ENCODE data around the gene NOS1. TPM values are rescaled to one million over a fixed set of nuclear protein-coding genes. Genes with fewer than 3 reads are reported as not detected.
"Not testable (repeated sequence)": the region's sequence is repeated elsewhere in the genome, so short reads cannot be mapped to it uniquely, and the experiment has no call there.

The NOS1 gene
- total RNA-seq, 2 donors from 2014 or later = 0.60 to 0.86 TPM

GRCh38 chr12:117192581-117192980 lies 168.8 kb downstream of the NOS1 start:
- intact Hi-C loops (cut with DNase I); DNase-seq (ENCODE audit: low spot score): not testable (repeated sequence)

- peak; percentile 38 for DNase-seq (ENCODE audit: low spot score)
- intact Hi-C loops (cut with DNase I) = no loop called here
Measured at GRCh38 chr12:117192057-117192456, 169.4 kb downstream of the NOS1 start.

- DNase-seq (ENCODE audit: low spot score) = peak; percentile 95
- intact Hi-C loops (cut with DNase I) = no loop called here
Measured at GRCh38 chr12:117190210-117190781, 171.1 kb downstream of the NOS1 start, which contains the start of gene FBXO21. Gene FBXO21, minus strand, starts transcription at chr12:117190470. Its CDS starts 14 bp downstream, at chr12:117190456.

GRCh38 chr12:117189725-117190209 lies 171.7 kb downstream of the NOS1 start:
- DNase-seq (ENCODE audit: low spot score) = peak; percentile 79
- intact Hi-C loops (cut with DNase I) = no loop called here

- no peak for DNase-seq (ENCODE audit: low spot score)
- intact Hi-C loops (cut with DNase I) = no loop called here
Measured at GRCh38 chr12:117188961-117189724, 172.3 kb downstream of the NOS1 start.

- peak; percentile 62 for DNase-seq (ENCODE audit: low spot score)
- intact Hi-C loops (cut with DNase I) = no loop called here
Measured at GRCh38 chr12:117188121-117188665, 173.2 kb downstream of the NOS1 start.

GRCh38 chr12:117187421-117187820 lies 174.0 kb downstream of the NOS1 start:
- intact Hi-C loops (cut with DNase I) = no loop called here
- DNase-seq (ENCODE audit: low spot score) = no peak

DNA sequence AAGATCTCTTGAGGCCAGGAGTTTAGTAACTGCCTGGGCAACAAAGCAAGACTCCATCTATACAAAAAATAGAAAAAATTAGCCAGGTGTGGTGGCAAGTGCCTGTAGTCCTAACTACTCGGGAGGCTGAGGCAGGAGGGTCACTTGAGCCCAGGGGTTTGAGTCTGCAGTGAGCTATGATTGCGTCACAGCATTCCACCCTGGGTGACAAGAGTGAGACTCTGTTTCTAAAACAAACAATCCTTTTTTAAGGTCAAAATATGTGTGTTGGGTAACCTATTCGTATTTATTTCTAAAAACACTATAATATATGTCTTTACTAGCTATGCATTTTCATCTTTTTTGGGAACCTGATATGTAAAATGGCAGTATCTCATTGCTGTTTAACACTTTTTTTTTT lies 178.6 kb downstream of the NOS1 start:
- intact Hi-C loops (cut with DNase I) = no loop called here
- DNase-seq (ENCODE audit: low spot score) = no peak

GRCh38 chr12:117181468-117181843 lies 180.0 kb downstream of the NOS1 start:
- DNase-seq (ENCODE audit: low spot score); intact Hi-C loops (cut with DNase I): not testable (repeated sequence)

DNA sequence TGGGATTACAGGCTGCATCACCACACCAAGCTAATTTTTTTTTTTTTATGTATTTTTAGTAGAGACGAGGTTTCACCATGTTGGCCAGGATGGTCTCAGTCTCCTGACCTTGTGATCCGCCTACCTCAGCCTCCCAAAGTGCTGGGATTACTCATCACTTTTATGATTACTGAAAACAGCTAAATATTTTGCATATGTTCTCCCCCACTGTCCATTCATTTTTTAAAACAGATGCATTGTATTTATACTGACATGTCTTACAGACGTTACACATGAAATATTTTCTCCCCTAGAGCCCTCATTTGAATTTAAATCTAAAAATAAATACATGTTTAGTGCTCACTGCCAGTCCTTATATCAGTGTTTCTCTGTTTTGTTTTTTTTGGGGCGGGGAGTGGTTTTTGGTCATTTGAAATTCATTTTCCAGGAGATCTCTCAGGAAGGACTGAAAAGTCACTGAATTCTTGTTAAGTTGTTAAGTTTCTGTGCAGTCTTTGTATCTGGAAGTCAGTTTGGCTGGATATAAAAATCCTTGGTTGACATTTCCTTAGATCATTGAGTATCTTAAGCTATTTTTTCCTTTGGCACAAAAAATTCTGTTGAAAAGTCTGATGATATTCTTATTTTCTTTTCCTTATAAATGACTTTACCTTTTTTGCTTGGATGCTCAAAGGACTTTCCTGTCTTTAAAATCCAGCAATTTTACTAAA lies 180.5 kb downstream of the NOS1 start:
- intact Hi-C loops (cut with DNase I) = no loop called here
- DNase-seq (ENCODE audit: low spot score) = no peak

GRCh38 chr12:117178745-117179144 lies 182.7 kb downstream of the NOS1 start:
- intact Hi-C loops (cut with DNase I) = no loop called here
- DNase-seq (ENCODE audit: low spot score) = no peak

DNA sequence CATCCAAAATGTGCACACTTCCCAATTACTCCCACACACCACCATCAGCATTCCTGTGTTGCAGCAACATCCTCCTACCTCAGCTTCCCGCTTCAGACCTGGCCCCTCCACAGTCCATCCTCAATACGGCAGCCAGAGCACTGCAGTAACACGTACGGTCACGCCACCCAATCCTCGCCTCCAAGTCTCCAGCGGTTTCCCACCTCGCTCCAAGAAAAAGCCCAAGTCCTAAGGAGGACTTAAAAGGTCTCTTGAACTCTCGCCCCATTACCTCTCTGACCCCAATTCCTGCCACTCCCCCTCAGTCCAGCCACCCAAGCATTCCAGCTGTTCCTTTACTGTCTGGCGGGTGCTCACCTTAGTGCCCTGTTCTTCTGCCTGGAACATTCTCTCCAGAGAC lies 183.1 kb downstream of the NOS1 start:
- intact Hi-C loops (cut with DNase I) = no loop called here
- DNase-seq (ENCODE audit: low spot score) = no peak

DNA sequence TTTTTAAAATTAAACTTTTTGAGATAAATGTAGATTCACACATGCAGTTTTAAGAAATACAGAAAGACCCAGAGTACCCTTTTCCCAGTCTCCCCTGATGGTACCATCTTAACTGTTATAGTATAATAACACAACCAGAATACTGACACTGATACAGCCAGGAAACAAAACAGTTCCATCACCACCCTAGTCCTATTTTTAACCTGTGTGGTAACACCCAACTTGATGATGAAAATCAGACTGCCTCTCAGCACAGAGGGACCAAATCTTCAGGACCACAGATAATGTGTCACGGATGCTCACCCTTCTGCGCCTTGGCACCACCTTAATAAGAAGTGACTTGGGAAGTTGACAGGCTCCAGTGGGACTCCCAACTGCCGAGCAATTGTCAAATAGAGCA lies 189.3 kb downstream of the NOS1 start:
- intact Hi-C loops (cut with DNase I) = loop anchor here in 1 of 2 donors (1.0 kb wide), 1 partner anchor 31 kb away; no protein-coding TSS in a partner anchor
- no peak for DNase-seq (ENCODE audit: low spot score)

GRCh38 chr12:117171499-117172162 lies 189.8 kb downstream of the NOS1 start:
- no peak for DNase-seq (ENCODE audit: low spot score)
- intact Hi-C loops (cut with DNase I) = loop anchor here in 1 of 2 donors (1.0 kb wide), 1 partner anchor 30 kb away; no protein-coding TSS in a partner anchor

GRCh38 chr12:117169548-117169947 lies 191.9 kb downstream of the NOS1 start:
- intact Hi-C loops (cut with DNase I) = no loop called here

GRCh38 chr12:117168976-117169375 lies 192.4 kb downstream of the NOS1 start:
- intact Hi-C loops (cut with DNase I) = no loop called here
- no peak for DNase-seq (ENCODE audit: low spot score)

More at GRCh38 chr12:117169548-117169947, 191.9 kb downstream of the NOS1 start:
- no peak for DNase-seq (ENCODE audit: low spot score)

DNA sequence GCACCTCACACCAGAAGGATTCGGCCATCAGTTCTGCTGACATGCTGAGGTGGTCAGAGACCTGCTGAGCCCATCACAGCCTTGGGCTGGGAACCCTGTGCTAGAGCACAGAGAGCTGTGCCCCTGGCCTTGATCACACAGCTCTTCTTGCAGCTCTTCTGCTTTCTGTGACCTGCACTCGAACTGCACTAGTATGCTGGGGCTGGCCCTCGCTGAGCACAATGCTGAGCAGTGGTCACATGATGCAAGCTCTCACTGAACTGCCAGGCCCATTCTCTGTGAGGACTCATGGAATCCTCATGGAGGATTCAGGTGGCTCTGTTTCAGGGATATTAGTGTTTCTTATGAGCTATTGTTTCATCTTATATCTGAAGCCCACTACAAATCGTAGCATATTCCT lies 193.7 kb downstream of the NOS1 start:
- no peak for DNase-seq (ENCODE audit: low spot score)
- intact Hi-C loops (cut with DNase I) = no loop called here

DNA sequence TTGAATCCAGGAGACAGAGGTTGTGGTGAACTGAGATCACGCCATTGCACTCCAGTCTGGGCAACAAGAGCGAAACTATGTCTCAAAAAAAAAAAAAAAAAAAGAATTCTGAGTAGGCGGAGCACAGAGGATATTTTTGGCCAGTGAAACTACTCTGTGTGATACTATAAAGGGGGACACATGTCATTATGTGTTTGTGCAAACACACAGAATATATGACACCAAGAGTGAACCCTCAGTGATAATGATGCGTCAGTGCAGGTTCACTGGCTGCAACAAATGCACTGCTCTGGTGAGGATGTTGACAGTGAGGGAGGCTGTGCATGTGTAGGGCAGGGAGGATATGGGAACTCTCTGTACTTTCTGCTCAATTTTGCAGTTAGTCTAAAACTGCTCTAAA lies 195.3 kb downstream of the NOS1 start:
- intact Hi-C loops (cut with DNase I) = no loop called here
- DNase-seq (ENCODE audit: low spot score) = no peak

DNA sequence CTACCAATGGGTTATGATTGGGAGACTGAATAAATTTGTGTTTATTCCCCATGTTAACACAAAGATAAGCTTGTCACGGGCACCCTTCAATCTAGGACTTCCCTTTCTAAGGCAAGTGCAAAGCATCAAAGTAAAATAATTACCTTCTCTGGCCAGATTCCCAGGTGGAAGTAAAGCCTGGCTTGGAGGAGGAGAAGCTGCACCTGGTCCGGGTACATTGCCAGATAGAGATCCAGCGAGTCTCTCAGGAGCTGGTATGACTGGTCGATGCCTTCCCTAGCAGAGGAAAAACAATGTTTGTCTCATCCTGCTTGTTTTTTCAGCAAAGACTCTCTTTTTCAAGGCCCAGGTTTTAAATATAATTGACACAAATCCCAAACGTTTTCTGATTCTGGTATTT lies 196.1 kb downstream of the NOS1 start:
- intact Hi-C loops (cut with DNase I) = no loop called here
- DNase-seq (ENCODE audit: low spot score) = no peak
